Smooth muscle cell (in vitro differentiated cells): Measurements from ENCODE around the gene MEST. TPM values are rescaled to one million over a fixed set of nuclear protein-coding genes. Genes with fewer than 3 reads are reported as not detected.
"Not testable (repeated sequence)": the region's sequence is repeated elsewhere in the genome, so short reads cannot be mapped to it uniquely, and the experiment has no call there.

Experiments
- DNase-seq: peaks from one replicate; lab custom pipeline; 2025; ENCODE audit not compliant: unreplicated experiment; lab: John Stamatoyannopoulos, UW
- H2AFZ ChIP-seq: fragments of 200-600 bp; sonication (generic); 2 replicates; pipeline ENCODE4 v1.6.0; 2016; ENCODE audit warnings: antibody characterized with exemption, low read depth, mild to moderate bottlenecking
- H3F3A ChIP-seq: fragments of 200-600 bp; sonication (generic); 2 replicates; pipeline ENCODE4 v1.6.0; 2017; ENCODE audit warnings: antibody characterized with exemption, low read depth
- H3K27ac ChIP-seq: fragments of 200-600 bp; sonication (generic); 2 replicates; pipeline ENCODE4 v1.5.1; 2016; ENCODE audit warnings: low read depth, mild to moderate bottlenecking
- H3K27me3 ChIP-seq: fragments of 200-600 bp; sonication (generic); 2 replicates; pipeline ENCODE4 v1.6.1; 2016; ENCODE audit warnings: low read depth, mild to moderate bottlenecking
- H3K36me3 ChIP-seq: fragments of 200-600 bp; sonication (generic); 2 replicates; pipeline ENCODE4 v1.5.1; 2016; ENCODE audit warnings: low read depth
- H3K4me1 ChIP-seq: fragments of 200-600 bp; sonication (generic); 2 replicates; pipeline ENCODE4 v1.5.1; 2016; ENCODE audit warnings: low read depth
- H3K4me2 ChIP-seq: fragments of 200-600 bp; sonication (generic); 2 replicates; pipeline ENCODE4 v1.6.0; 2016; ENCODE audit warnings: mild to moderate bottlenecking
- H3K4me3 ChIP-seq: fragments of 200-600 bp; sonication (generic); 2 replicates; pipeline ENCODE4 v1.5.1; 2016; ENCODE audit warnings: mild to moderate bottlenecking
- H3K79me2 ChIP-seq: fragments of 200-600 bp; sonication (generic); 2 replicates; pipeline ENCODE4 v1.6.0; 2016; ENCODE audit warnings: low read depth, mild to moderate bottlenecking
- H3K9ac ChIP-seq: fragments of 200-600 bp; sonication (generic); 2 replicates; pipeline ENCODE4 v1.6.0; 2016; ENCODE audit warnings: low read depth
- H3K9me3 ChIP-seq: fragments of 200-600 bp; sonication (generic); replicated peaks from 2 replicates; pipeline ENCODE4 v1.5.1; 2016; ENCODE audit warnings: low read depth
- H4K20me1 ChIP-seq: fragments of 200-600 bp; sonication (generic); 2 replicates; pipeline ENCODE4 v1.6.0; 2016; ENCODE audit warnings: low read depth
- WGBS: methylation state at CpG from one replicate; pipeline ENCODE4 v1.1.7; 2016; ENCODE audit warnings: low lambda C conversion rate; 5-methylcytosine and 5-hydroxymethylcytosine counted together
- polyA plus RNA-seq: library from polyadenylated mRNA; unstranded; fragments of >200 nt; fragmentation: Nextera tagmentation; extraction: Ambion mirVana; gene quantifications from 2 replicates; pipeline ENCODE4 v1.2.1, GENCODE V29; 2016
- total RNA-seq: library from RNA; depleted of rRNA; stranded (reverse); fragments of >200 nt; gene quantifications from 2 replicates; pipeline ENCODE4 v1.2.3, GENCODE V29; 2014
- TF ChIP-seq, protein P1 (sequence below): fragments of 200-600 bp; sonication (generic); IDR thresholded peaks from 2 replicates; pipeline ENCODE4 v1.5.1; 2017; ENCODE audit warnings: borderline replicate concordance, mild to moderate bottlenecking, antibody characterized with exemption; ENCODE audit not compliant: insufficient read depth, poor library complexity, severe bottlenecking

Gene MEST
- total and polyA plus RNA-seq, 2 experiments from 2014 or later = 1,229 to 1,655 TPM

DNA sequence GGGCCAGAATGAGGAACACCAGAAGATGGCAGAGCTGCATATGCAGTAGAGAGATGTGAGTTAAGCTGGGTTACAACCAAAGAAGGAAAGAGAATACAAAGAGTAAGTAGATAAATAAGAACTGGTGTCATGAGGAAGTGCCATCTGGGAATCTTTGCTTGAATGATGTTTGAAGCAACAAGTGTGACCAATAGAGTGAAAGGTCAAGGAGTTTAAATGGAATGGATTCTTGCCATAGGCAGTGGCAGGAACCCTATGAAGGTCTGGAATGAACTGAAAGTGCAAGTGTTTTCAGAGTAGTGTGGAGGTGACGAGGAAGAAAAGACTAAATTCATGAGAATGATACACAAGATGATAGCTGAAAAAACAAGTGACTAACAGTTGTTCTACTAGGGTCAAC lies 21.6 kb downstream of the MEST start:
- Histone ChIP-seq H3F3A (no peaks in the 10 kb centered on the region), H3K9me3 (no peaks in the 10 kb centered on the region), H3K27me3 (no peaks in the 10 kb centered on the region), H3K27ac (no peak overlapping the region), H3K4me2 (no peak overlapping the region), H3K4me3 (no peak overlapping the region), H2AFZ (no peak overlapping the region), H3K79me2 (no peaks in the 10 kb centered on the region), H3K9ac (no peak overlapping the region), H4K20me1 (peaks cover 15% of the 10 kb centered on the region), H3K36me3 (no peaks in the 10 kb centered on the region), H3K4me1 (no peaks in the 10 kb centered on the region)
- no peak for DNase-seq
- TF ChIP-seq, protein P1, sequence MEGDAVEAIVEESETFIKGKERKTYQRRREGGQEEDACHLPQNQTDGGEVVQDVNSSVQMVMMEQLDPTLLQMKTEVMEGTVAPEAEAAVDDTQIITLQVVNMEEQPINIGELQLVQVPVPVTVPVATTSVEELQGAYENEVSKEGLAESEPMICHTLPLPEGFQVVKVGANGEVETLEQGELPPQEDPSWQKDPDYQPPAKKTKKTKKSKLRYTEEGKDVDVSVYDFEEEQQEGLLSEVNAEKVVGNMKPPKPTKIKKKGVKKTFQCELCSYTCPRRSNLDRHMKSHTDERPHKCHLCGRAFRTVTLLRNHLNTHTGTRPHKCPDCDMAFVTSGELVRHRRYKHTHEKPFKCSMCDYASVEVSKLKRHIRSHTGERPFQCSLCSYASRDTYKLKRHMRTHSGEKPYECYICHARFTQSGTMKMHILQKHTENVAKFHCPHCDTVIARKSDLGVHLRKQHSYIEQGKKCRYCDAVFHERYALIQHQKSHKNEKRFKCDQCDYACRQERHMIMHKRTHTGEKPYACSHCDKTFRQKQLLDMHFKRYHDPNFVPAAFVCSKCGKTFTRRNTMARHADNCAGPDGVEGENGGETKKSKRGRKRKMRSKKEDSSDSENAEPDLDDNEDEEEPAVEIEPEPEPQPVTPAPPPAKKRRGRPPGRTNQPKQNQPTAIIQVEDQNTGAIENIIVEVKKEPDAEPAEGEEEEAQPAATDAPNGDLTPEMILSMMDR = no peak
- WGBS = 100% methylated on average over 1 of the region's 1 CpG

DNA sequence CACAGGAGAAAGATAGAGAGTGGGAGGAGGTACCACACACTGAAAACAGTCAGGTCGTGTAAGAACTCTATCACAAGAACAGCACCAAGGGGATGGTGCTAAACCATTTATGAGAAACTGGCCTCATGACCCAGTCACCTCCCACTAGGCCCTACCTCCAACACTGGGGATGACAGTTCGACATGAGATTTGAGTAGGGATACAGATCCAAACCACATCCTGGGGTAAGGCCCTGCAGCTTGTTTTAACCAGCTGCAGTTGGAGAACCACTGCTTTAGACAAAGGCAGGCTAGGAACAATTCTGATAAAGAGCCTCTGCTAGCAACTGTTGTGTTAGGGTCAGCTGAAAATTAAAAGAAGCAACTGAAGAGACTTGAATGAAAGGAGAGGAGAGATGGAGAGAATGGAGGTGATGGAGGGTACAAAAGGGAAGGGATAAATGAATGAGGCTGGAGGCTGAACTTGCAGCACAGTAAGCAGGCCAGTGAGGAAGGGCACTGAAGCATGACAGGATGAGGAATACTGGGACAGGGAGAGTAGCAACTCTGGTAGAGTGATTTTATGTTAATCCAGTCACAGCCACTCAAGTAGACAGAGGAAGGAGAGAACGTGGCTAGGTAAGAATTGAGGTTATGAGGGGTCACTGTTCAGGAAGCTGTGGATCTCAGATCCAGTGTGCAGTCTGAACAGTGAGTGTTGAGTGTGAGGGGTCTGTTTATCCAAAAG lies 23.6 kb downstream of the MEST start:
- H3K79me2 ChIP-seq = no peaks in the 10 kb centered on the region
- H3K4me3 ChIP-seq = no peak overlapping the region
- no peaks in the 10 kb centered on the region for H3K4me1 ChIP-seq
- H3K27me3 ChIP-seq = no peaks in the 10 kb centered on the region
- H3K36me3 ChIP-seq = no peaks in the 10 kb centered on the region
- TF ChIP-seq, protein P1 = no peak
- WGBS = 93% methylated on average over 3 of the region's 3 CpGs
- no peak overlapping the region for H3K9ac ChIP-seq
- H4K20me1 ChIP-seq = peaks cover 28% of the 10 kb centered on the region
- H3F3A ChIP-seq = no peaks in the 10 kb centered on the region
- H3K27ac ChIP-seq = no peak overlapping the region
- no peak for DNase-seq
- no peak overlapping the region for H3K4me2 ChIP-seq
- H2AFZ ChIP-seq = no peak overlapping the region
- no peaks in the 10 kb centered on the region for H3K9me3 ChIP-seq

DNA sequence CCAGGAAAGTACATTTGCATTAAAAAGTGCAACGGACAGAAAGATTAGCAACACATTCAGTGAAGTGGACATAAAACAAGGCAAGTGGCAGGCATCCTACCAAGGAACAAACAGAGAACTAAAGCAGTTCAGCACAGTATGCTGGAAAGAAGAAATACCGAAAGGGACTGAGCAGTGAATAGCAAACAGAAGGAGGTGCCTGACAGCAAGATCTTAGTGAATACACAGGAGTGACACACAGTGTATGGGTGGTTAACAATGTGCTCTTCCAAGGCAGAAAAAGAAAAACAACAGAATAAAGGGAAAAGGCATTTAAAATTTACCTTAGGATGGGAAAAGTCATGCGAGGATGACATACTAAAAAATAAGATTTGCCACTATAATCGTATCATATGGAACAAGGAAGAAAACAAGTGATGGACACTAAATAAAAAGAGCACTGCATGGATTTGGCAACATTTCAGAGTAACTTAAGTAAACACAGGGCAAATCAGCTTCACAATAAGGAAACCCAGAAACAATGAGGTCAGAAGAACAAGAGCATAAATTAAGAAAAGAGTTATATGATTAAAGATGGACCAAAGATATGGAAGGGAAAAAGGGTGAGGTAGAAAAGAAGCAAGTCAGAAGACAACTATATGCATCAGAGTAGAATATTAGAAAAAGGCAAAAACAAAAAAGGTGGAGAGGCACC lies 29.5 kb downstream of the MEST start:
- Histone ChIP-seq H3F3A (no peaks in the 10 kb centered on the region), H4K20me1 (peaks cover 34% of the 10 kb centered on the region), H3K9me3 (no peaks in the 10 kb centered on the region), H3K27ac (no peak overlapping the region), H2AFZ (no peak overlapping the region), H3K27me3 (no peaks in the 10 kb centered on the region), H3K9ac (no peak overlapping the region), H3K4me1 (no peaks in the 10 kb centered on the region), H3K4me3 (no peak overlapping the region), H3K36me3 (no peaks in the 10 kb centered on the region), H3K4me2 (no peak overlapping the region), H3K79me2 (no peaks in the 10 kb centered on the region)
- no peak for DNase-seq
- TF ChIP-seq, protein P1 = no peak
- WGBS = 93% methylated on average over 4 of the region's 4 CpGs

DNA sequence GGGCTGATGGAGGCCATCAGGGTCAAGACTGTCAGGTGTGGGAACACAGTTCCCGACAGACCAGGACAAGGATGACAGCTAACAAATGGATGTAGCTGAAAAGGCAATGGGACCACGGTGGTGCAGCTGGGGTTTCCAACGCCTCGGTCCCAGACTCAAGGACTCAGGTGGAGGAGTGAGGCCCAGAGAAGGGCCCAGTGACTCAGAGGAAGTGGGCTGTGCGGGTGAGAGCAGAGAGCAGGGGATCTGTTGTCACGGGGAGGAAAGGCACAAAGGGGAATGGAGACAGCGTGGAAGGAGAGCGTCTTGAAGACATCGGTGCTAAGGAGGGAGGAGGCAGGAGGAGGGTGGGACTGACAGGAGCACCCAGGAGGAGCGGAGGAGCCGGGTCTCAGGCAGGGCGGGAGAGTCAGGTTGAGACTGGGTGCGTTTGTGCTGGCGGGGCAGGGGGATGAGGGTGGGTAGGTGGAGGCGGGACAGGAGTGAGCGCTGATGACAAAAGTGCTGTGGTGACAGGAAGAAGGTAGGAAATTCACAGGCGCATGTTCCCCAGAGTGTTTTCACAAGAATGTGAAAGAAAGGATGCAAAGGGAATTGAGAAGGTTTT lies 31.7 kb downstream of the MEST start:
- H3K36me3 ChIP-seq, H3K27ac ChIP-seq, DNase-seq, H3K4me2 ChIP-seq, H3K9ac ChIP-seq, H3F3A ChIP-seq, H3K4me1 ChIP-seq, H3K27me3 ChIP-seq, H2AFZ ChIP-seq, H3K9me3 ChIP-seq, H3K79me2 ChIP-seq, H3K4me3 ChIP-seq: not testable (repeated sequence)
- 90% methylated on average over 11 of the region's 17 CpGs for WGBS
- peaks cover 19% of the 10 kb centered on the region for H4K20me1 ChIP-seq
